Tibial artery (tissue), 4 donors: ENCODE data around the gene WIPF3.

ENCODE experiments used
- DNase-seq, 2 donors: peaks; one replicate each; pipeline ENCODE4 v3.0.0-alpha.2; 2019
- H3K27ac ChIP-seq, 2 donors: fragments of 200-600 bp; sonication (generic) in 1 of 2; 1 replicate in 1 of 2; 2 replicates in 1 of 2; pipeline ENCODE4 v1.5.1; 2018 to 2019; ENCODE audit warnings: mild to moderate bottlenecking in 1 of 2
- H3K27me3 ChIP-seq, 2 donors: fragments of 200-600 bp; sonication (generic) in 1 of 2; one replicate each; pipeline versions ENCODE4 v1.5.1 to v1.6.0; 2016 to 2019
- H3K36me3 ChIP-seq, 3 donors: fragments of 200-600 bp; sonication (generic) in 2 of 3; one replicate each; pipeline ENCODE4 v1.5.1; 2016 to 2019; ENCODE audit warnings: mild to moderate bottlenecking in 2 of 3
- H3K4me1 ChIP-seq, 4 donors: fragments of 200-600 bp; sonication (generic) in 2 of 4; 1 replicate in 3 of 4; 2 replicates in 1 of 4; pipeline ENCODE4 v1.5.1; 2016 to 2019
- H3K4me3 ChIP-seq, 2 donors: fragments of 200-600 bp; sonication (generic) in 1 of 2; 1 replicate in 1 of 2; 2 replicates in 1 of 2; pipeline ENCODE4 v1.5.1; 2018 to 2019; ENCODE audit warnings: mild to moderate bottlenecking in 2 of 2
- H3K9me3 ChIP-seq, 3 donors: fragments of 200-600 bp; sonication (generic) in 1 of 3; one replicate each; pipeline ENCODE4 v1.5.1; 2016 to 2019
- intact Hi-C: fragments of 100-400 bp; cut with DNase I; formaldehyde crosslinking; loops from one replicate; pipeline ENCODE4 v1.15.0; 2023; ENCODE audit warnings: low total_unique reads
- TF ChIP-seq, protein P1 (sequence below), 2 experiments: fragments of 200-600 bp in 1 of 2; fragments of 450-650 bp in 1 of 2; IDR thresholded peaks; one replicate each; pipeline ENCODE4 v1.5.1; 2017 to 2019; ENCODE audit warnings: antibody characterized with exemption in 2 of 2, mild to moderate bottlenecking in 1 of 2, moderate library complexity in 1 of 2

The WIPF3 gene

DNA sequence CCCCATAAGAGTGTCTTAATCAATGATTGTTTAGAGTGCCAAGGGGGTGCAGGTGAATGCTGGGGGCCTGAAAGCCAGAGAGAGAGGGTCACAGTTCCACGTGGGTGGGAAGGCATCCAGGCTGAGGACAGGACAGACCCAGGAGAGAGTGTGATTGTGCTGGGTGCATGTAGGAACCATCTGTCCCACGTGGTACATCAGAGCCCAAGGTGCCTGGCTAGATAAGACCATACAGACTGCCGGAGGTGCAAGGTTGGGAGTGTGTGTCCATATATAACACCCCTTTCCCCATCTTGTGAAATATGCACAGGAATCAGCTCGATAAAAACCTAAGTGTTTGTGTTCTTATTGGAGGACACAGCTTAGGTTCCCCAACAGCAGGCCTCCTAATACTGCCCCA lies 85.5 kb downstream of the WIPF3 start:
- no peaks in the 10 kb centered on the region for H3K9me3 ChIP-seq
- H3K27me3 ChIP-seq, result no peaks in the 10 kb centered on the region
- no peaks in the 10 kb centered on the region for H3K4me1 ChIP-seq
- no peak overlapping the region for H3K27ac ChIP-seq
- peaks cover 1 to 34% (median 16%) of the 10 kb centered on the region in 3 donors for H3K36me3 ChIP-seq
- no peak overlapping the region for H3K4me3 ChIP-seq
- intact Hi-C loops, result no loop called here
- no peak for DNase-seq
- TF ChIP-seq, protein P1, sequence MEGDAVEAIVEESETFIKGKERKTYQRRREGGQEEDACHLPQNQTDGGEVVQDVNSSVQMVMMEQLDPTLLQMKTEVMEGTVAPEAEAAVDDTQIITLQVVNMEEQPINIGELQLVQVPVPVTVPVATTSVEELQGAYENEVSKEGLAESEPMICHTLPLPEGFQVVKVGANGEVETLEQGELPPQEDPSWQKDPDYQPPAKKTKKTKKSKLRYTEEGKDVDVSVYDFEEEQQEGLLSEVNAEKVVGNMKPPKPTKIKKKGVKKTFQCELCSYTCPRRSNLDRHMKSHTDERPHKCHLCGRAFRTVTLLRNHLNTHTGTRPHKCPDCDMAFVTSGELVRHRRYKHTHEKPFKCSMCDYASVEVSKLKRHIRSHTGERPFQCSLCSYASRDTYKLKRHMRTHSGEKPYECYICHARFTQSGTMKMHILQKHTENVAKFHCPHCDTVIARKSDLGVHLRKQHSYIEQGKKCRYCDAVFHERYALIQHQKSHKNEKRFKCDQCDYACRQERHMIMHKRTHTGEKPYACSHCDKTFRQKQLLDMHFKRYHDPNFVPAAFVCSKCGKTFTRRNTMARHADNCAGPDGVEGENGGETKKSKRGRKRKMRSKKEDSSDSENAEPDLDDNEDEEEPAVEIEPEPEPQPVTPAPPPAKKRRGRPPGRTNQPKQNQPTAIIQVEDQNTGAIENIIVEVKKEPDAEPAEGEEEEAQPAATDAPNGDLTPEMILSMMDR (IDR thresholded peaks at IDR 0.05), result no peak

DNA sequence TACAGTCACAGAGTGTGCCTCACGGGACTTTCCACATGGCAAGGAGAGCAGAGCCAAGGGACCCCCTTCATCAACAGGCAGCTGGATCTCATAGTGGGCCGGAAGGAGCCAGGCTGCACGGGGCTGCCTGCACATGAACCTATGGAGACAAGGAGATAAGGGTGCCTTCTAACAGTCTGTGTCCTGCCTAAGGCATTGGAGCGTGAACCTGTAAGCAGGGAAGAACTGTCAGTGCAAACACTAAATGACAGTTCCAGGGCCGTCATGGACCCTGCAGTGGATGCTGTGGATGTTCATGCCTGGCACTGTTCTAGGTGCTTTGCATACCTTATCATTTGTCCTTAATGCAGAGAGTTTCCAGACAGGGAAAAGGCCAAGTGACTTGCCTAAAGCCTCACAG lies 85.9 kb downstream of the WIPF3 start:
- no peaks in the 10 kb centered on the region for H3K9me3 ChIP-seq
- no peak overlapping the region for H3K4me3 ChIP-seq
- no peak for DNase-seq
- intact Hi-C loops, result no loop called here
- no peak overlapping the region for H3K27ac ChIP-seq
- no peaks in the 10 kb centered on the region for H3K4me1 ChIP-seq
- no peaks in the 10 kb centered on the region for H3K27me3 ChIP-seq
- peaks cover 4 to 37% (median 16%) of the 10 kb centered on the region in 3 donors for H3K36me3 ChIP-seq
- TF ChIP-seq, protein P1 (IDR thresholded peaks at IDR 0.05), result no peak

DNA sequence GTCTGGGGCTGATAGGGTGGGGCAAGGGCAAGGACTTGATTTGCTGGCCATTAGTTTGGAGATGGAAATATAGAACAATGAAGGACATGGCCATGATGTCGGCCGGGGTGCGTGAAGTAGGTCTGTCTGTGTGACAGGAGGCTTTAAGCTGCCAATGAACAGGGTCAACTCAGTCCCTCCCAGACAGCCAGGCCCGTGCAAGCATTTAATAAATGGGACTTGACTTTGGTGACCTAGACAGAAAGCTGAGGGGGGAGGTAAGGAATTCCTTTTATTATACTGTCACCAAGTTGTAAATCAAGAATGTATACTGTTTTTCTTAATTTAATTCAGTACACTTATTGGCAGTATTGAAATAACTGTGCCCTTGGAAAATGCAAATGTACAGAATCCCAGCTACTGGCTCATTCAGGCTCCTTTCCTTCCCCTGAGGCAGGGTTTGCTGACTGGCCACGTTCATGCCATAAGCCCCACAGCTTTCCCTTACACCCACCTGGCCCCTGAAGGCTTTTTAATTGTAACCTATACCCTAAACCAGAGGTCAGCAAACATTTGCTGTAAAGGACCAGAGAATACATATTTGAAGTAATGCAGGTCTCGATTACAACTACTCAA lies 87.2 kb downstream of the WIPF3 start:
- intact Hi-C loops, result no loop called here
- H3K27ac ChIP-seq, result no peak overlapping the region
- no peak for DNase-seq
- no peaks in the 10 kb centered on the region for H3K9me3 ChIP-seq
- H3K4me3 ChIP-seq, result no peak overlapping the region
- TF ChIP-seq, protein P1 (IDR thresholded peaks at IDR 0.05), result no peak
- H3K4me1 ChIP-seq, result no peaks in the 10 kb centered on the region
- H3K36me3 ChIP-seq, result peaks cover 7 to 32% (median 12%) of the 10 kb centered on the region in 3 donors
- H3K27me3 ChIP-seq, result no peaks in the 10 kb centered on the region

DNA sequence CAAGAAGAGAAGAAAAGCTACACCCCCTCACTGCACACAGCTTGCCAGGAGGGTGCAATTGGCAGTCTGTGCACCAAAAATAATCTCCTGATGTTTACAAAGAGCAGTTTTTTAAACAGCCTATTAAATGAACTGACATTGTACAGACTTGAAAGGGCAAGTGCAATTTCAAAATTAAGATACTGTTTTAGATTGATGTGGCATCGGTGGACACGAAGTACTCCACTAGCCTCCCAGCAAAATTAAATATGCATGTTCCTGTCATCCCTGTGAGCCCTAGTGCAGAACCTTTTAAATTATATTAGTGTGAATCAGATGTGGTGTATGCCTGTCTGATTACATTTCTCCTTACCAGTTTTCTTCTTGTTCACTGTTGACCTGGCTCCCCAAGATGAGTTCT lies 87.9 kb downstream of the WIPF3 start:
- no peak overlapping the region for H3K4me3 ChIP-seq
- H3K27me3 ChIP-seq, result no peaks in the 10 kb centered on the region
- H3K9me3 ChIP-seq, result no peaks in the 10 kb centered on the region
- intact Hi-C loops, result no loop called here
- DNase-seq, result no peak
- no peak overlapping the region for H3K27ac ChIP-seq
- peaks cover 7 to 32% (median 10%) of the 10 kb centered on the region in 3 donors for H3K36me3 ChIP-seq
- no peaks in the 10 kb centered on the region for H3K4me1 ChIP-seq
- TF ChIP-seq, protein P1 (IDR thresholded peaks at IDR 0.05), result no peak

DNA sequence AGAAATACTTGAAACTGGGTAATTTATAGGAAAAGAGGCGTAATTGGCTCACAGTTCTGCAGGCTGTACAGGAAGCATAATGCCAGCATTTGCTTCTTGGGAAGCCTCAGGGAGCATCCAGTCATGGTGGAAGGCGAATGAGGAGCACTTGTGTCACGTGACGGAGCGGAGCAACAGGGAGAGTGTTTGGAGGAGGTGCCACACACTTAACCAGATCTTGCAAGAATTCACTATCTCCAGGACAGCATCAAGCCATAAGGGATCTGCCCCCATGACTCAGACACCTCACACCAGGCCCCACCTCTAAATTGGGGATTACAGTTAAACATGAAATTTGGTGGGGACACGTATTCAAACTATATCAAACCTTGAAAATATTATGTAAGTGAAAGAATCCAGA lies 89.3 kb downstream of the WIPF3 start:
- Histone ChIP-seq H3K27me3 (no peaks in the 10 kb centered on the region), H3K9me3 (no peaks in the 10 kb centered on the region), H3K4me1 (peaks cover 0 to 1% (median under 1%) of the 10 kb centered on the region in 4 donors), H3K4me3 (no peak overlapping the region), H3K36me3 (peaks cover 0 to 21% (median 7%) of the 10 kb centered on the region in 3 donors), H3K27ac (no peak overlapping the region)
- DNase-seq, result no peak
- TF ChIP-seq, protein P1 (IDR thresholded peaks at IDR 0.05), result no peak
- intact Hi-C loops, result no loop called here
